ENCODE measurements around the gene KRT13. TPM values are rescaled to one million over a fixed set of nuclear protein-coding genes. Genes with fewer than 3 reads are reported as not detected.

KRT13 gene
- total RNA-seq, 1 experiment from 2014 or later, result not detected

- TF ChIP-seq ZBTB43 (CRISPR knock-in tag; IDR thresholded peaks at IDR 0.05) (no peak), ZNF219 (CRISPR knock-in tag; IDR thresholded peaks at IDR 0.05; ENCODE audit: borderline replicate concordance) (no peak), CBFB (CRISPR knock-in tag; IDR thresholded peaks at IDR 0.05; ENCODE audit: low read depth) (no peak), ZNF263 (CRISPR knock-in tag; IDR thresholded peaks at IDR 0.05; ENCODE audit: low read depth) (no peak), ZNF232 (CRISPR knock-in tag; IDR thresholded peaks at IDR 0.05) (no peak), ZSCAN18 (CRISPR knock-in tag; IDR thresholded peaks at IDR 0.05) (no peak)
Measured at GRCh38 chr17:41452281-41452680, 53.1 kb downstream of the KRT13 start (continued).

GRCh38 chr17:41451154-41451728 lies 54.2 kb downstream of the KRT13 start:
- ChIA-PET POLR2A (no interaction called here), CTCF (interaction anchor here (1.0 kb wide), 2 partner anchors 34 to 98 kb away, joined by 3 to 5 read pairs; no protein-coding TSS in a partner anchor)
- no peak overlapping the region for H3K4me3 Mint-ChIP-seq
- H3K27ac Mint-ChIP-seq, result no peak overlapping the region
- ATAC-seq (no peak), DNase-seq (ENCODE audit: low spot score) (no peak)
- H3K36me3 Mint-ChIP-seq, result peaks cover 15% of the 10 kb centered on the region
- peaks cover 10% of the 10 kb centered on the region for H3K27me3 Mint-ChIP-seq (ENCODE audit: low read depth)
- no peaks in the 10 kb centered on the region for H3K4me1 Mint-ChIP-seq
- no peak for TF ChIP-seq FOXP1 (CRISPR knock-in tag; IDR thresholded peaks at IDR 0.05; ENCODE audit: borderline replicate concordance)
- TF ChIP-seq CBFB (CRISPR knock-in tag; IDR thresholded peaks at IDR 0.05; ENCODE audit: low read depth), result no peak
- TF ChIP-seq E2F1 (CRISPR knock-in tag; IDR thresholded peaks at IDR 0.05), result no peak
- TF ChIP-seq SMAD4 (CRISPR knock-in tag; IDR thresholded peaks at IDR 0.05), result no peak
- no peak for TF ChIP-seq OVOL2 (CRISPR knock-in tag; IDR thresholded peaks at IDR 0.05; ENCODE audit: borderline replicate concordance)
- no peak for TF ChIP-seq ATF3 (CRISPR knock-in tag; conservative IDR thresholded peaks at IDR 0.05)
- no peak for TF ChIP-seq ATF2 (CRISPR knock-in tag; IDR thresholded peaks at IDR 0.05; ENCODE audit: borderline replicate concordance, low read depth)
- TF ChIP-seq FOXJ3 (CRISPR knock-in tag; IDR thresholded peaks at IDR 0.05; ENCODE audit: borderline replicate concordance), result no peak
- TF ChIP-seq ZBTB43 (CRISPR knock-in tag; IDR thresholded peaks at IDR 0.05), result no peak
- TF ChIP-seq HMGA2 (CRISPR knock-in tag; IDR thresholded peaks at IDR 0.05), result no peak
- H3K9me3 Mint-ChIP-seq, result peaks cover 37% of the 10 kb centered on the region

Small RNA genes lying within 50 kb of the gene (microRNA-seq; reads per million reads assigned to microRNA genes)
- not detected for gene MIR6510 (ENCODE audit: borderline number of aligned reads)

Other genes starting within 250 kb of the KRT13 start
- not detected in 3 replicates for gene KRTAP9-6, start 240.2 kb downstream of the KRT13 start, total RNA-seq (2021)
- not detected in 3 replicates for gene KRTAP9-7, start 229.9 kb downstream of the KRT13 start, total RNA-seq (2021)
- not detected in 3 replicates for gene KRTAP29-1, start 202.8 kb downstream of the KRT13 start, total RNA-seq (2021)
- gene KRTAP16-1, start 196.3 kb downstream of the KRT13 start, total RNA-seq (2021), result not detected in 3 replicates
- gene KRTAP17-1, start 189.9 kb downstream of the KRT13 start, total RNA-seq (2021), result not detected in 3 replicates
- not detected in 3 replicates for gene KRT33A, start 154.8 kb downstream of the KRT13 start, total RNA-seq (2021)
- not detected in 3 replicates for gene KRT33B, start 135.8 kb downstream of the KRT13 start, total RNA-seq (2021)
- not detected in 3 replicates for gene KRT34, start 123.3 kb downstream of the KRT13 start, total RNA-seq (2021)
- not detected in 3 replicates for gene KRT31, start 108.0 kb downstream of the KRT13 start, total RNA-seq (2021)
- gene KRT37, start 81.0 kb downstream of the KRT13 start, total RNA-seq (2021), result not detected in 3 replicates
- gene KRT38, start 64.6 kb downstream of the KRT13 start, total RNA-seq (2021), result not detected in 3 replicates
- not detected in 3 replicates for gene KRT32, start 38.2 kb downstream of the KRT13 start, total RNA-seq (2021)
- gene KRT35, start 24.5 kb downstream of the KRT13 start, total RNA-seq (2021), result not detected in 3 replicates
- gene KRT36, start 15.7 kb downstream of the KRT13 start, total RNA-seq (2021), result not detected in 3 replicates
- 0.34 to 0.55 TPM (median 0.37 TPM) in 3 replicates for gene KRT15, start 13.3 kb upstream of the KRT13 start, total RNA-seq (2021)
- 110 to 130 TPM (median 124 TPM) in 3 replicates for gene KRT19, start 22.7 kb upstream of the KRT13 start, total RNA-seq (2021)
- gene KRT9, start 66.4 kb upstream of the KRT13 start, total RNA-seq (2021), result not detected in 3 replicates
- not detected in 3 replicates for gene KRT14, start 81.3 kb upstream of the KRT13 start, total RNA-seq (2021)
- not detected in 3 replicates for gene KRT16, start 107.2 kb upstream of the KRT13 start, total RNA-seq (2021)
- gene KRT17, start 119.0 kb upstream of the KRT13 start, total RNA-seq (2021), result 0.53 to 1.5 TPM (median 0.92 TPM) in 3 replicates
- gene EIF1, start 183.3 kb upstream of the KRT13 start, total RNA-seq (2021), result 466 to 481 TPM (median 475 TPM) in 3 replicates
- gene GAST, start 206.7 kb upstream of the KRT13 start, total RNA-seq (2021), result not detected in 3 replicates
- gene HAP1, start 229.0 kb upstream of the KRT13 start, total RNA-seq (2021), result 4.4 to 5.0 TPM (median 4.4 TPM) in 3 replicates